ENCODE results near the gene MARK3.

DNA sequence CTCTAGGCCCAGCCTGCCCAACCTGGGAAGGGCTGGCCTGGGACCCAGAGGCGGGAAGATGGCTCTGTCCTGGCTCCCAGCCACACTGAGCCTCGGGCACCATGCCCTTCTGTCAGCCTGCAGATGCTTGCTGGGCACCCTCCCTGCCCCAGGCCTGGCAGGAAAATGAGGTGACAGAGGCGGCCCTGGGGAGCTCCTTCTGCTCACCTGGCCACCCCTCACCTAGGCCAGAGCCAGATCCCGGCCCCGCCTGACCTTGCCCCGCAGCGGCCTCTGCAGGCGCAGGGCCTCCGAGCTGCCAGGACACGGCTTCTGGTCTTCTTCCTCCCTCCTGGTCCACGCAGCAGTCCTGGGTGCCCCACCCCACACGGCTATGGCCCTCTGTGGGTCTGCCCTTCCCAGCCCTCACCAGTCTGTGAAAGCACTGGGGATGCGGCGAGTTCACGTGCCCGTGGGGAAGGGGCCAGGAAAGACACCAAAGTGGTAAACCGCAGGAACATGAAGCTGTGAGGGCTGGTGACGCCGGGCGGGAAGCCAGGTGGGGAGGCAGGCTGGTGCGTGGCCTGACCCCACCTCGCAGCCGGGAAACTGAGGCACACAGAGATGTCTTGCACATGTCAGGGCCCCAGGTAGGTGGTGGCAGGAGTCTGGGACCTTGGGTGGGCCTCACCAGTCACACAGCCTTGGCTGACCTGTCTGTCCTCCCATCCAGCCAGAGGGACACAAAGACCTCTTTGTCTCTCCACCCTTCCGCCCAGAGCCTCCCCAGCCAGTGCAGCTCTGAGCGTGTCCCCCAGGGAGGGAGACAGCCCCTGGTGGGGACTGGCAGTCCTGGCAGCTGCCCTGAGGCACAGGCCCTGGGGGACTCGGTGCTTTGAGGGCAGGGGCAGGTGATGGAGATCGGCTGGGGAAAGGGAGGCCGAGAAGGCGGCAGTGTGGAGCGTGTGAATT is 164.4 kb downstream of the MARK3 start:
- TF ChIP-seq, protein P1, sequence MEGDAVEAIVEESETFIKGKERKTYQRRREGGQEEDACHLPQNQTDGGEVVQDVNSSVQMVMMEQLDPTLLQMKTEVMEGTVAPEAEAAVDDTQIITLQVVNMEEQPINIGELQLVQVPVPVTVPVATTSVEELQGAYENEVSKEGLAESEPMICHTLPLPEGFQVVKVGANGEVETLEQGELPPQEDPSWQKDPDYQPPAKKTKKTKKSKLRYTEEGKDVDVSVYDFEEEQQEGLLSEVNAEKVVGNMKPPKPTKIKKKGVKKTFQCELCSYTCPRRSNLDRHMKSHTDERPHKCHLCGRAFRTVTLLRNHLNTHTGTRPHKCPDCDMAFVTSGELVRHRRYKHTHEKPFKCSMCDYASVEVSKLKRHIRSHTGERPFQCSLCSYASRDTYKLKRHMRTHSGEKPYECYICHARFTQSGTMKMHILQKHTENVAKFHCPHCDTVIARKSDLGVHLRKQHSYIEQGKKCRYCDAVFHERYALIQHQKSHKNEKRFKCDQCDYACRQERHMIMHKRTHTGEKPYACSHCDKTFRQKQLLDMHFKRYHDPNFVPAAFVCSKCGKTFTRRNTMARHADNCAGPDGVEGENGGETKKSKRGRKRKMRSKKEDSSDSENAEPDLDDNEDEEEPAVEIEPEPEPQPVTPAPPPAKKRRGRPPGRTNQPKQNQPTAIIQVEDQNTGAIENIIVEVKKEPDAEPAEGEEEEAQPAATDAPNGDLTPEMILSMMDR (IDR thresholded peaks at IDR 0.05), result peak in 2 of 3 experiments; percentile 18 to 36
- TF ChIP-seq POLR2A (IDR thresholded peaks at IDR 0.05), result no peak
